Osteocyte (in vitro differentiated cells): Measurements from ENCODE around the gene STARD3. TPM values are rescaled to one million over a fixed set of nuclear protein-coding genes. Genes with fewer than 3 reads are reported as not detected.

ENCODE experiments used
- DNase-seq: peaks from one replicate; pipeline ENCODE4 v3.0.0; 2021; ENCODE audit warnings: mixed read lengths; ENCODE audit not compliant: unreplicated experiment; ENCODE audit errors: extremely low spot score
- H3K27ac Mint-ChIP-seq: one replicate; pipeline ENCODE4 v1.8.0; 2021; ENCODE audit warnings: mild to moderate bottlenecking, mixed read lengths; ENCODE audit not compliant: unreplicated experiment
- H3K27me3 Mint-ChIP-seq: one replicate; pipeline ENCODE4 v1.8.0; 2021; ENCODE audit warnings: mixed read lengths; ENCODE audit not compliant: unreplicated experiment
- H3K36me3 Mint-ChIP-seq: one replicate; pipeline ENCODE4 v1.8.0; 2021; ENCODE audit warnings: mixed read lengths; ENCODE audit not compliant: unreplicated experiment
- H3K4me1 Mint-ChIP-seq: one replicate; pipeline ENCODE4 v1.8.0; 2021; ENCODE audit warnings: mixed read lengths; ENCODE audit not compliant: unreplicated experiment
- H3K4me3 Mint-ChIP-seq: one replicate; pipeline ENCODE4 v1.8.0; 2021; ENCODE audit warnings: mild to moderate bottlenecking, moderate library complexity, mixed read lengths; ENCODE audit not compliant: unreplicated experiment
- H3K9me3 Mint-ChIP-seq: one replicate; pipeline ENCODE4 v1.8.0; 2021; ENCODE audit warnings: mixed read lengths; ENCODE audit not compliant: unreplicated experiment
- total RNA-seq: library from RNA; stranded (reverse); gene quantifications from 2 replicates; pipeline ENCODE4 v1.2.1, GENCODE V29; 2021
- TF ChIP-seq, protein P1 (sequence below): fragments of 200-600 bp; sonication (generic); IDR thresholded peaks from 2 replicates; pipeline ENCODE4 v1.5.0; 2021; ENCODE audit warnings: antibody characterized with exemption, mild to moderate bottlenecking, moderate library complexity

STARD3 gene
- total RNA-seq, 1 donor from 2014 or later, result 68.9 TPM

DNA sequence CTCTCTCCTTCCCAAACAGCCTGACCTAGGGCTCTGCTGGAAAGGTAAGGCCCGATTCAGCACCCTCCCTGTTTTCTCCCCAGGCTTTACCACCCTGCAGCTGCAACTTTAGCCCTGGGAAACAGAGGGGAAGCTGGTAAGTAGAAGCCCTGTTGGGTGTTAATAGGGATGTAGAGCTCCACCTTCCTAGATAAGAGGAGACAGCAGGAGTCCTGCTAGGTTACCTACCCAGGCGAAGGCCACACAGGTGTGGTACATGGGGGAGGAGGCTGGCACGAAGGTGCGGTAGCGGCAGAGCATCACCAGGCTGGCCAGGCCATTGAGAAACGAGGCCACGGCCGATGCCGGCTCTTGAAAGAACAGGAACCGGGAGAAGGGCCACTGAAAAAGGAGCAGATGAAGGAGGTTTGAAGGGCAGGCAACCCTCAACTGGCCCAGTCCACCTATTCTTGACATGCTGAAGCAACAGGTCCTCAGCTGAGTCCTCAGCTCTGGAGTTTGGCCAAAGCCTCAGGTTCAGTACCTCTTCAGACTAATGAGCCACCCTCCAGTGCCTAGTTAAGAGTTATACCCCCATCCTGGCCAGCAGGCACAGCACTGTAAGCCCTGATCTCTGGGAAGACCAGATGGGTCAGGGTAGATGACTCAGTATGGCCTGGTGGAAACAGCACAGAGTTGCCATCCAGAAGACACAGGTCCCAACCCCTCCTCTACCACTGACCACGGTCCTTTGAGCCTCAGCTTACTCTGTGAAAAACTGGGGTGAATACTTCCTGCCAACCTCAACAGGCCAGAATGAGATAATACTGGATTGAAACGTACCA lies 47.6 kb downstream of the STARD3 start:
- no peaks in the 10 kb centered on the region for H3K27me3 Mint-ChIP-seq
- DNase-seq, result no peak
- H3K4me3 Mint-ChIP-seq, result no peak overlapping the region
- TF ChIP-seq, protein P1, sequence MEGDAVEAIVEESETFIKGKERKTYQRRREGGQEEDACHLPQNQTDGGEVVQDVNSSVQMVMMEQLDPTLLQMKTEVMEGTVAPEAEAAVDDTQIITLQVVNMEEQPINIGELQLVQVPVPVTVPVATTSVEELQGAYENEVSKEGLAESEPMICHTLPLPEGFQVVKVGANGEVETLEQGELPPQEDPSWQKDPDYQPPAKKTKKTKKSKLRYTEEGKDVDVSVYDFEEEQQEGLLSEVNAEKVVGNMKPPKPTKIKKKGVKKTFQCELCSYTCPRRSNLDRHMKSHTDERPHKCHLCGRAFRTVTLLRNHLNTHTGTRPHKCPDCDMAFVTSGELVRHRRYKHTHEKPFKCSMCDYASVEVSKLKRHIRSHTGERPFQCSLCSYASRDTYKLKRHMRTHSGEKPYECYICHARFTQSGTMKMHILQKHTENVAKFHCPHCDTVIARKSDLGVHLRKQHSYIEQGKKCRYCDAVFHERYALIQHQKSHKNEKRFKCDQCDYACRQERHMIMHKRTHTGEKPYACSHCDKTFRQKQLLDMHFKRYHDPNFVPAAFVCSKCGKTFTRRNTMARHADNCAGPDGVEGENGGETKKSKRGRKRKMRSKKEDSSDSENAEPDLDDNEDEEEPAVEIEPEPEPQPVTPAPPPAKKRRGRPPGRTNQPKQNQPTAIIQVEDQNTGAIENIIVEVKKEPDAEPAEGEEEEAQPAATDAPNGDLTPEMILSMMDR, result no peak
- H3K36me3 Mint-ChIP-seq, result peaks cover 16% of the 10 kb centered on the region
- H3K9me3 Mint-ChIP-seq, result no peaks in the 10 kb centered on the region
- peaks cover 21% of the 10 kb centered on the region for H3K4me1 Mint-ChIP-seq
- H3K27ac Mint-ChIP-seq, result no peak overlapping the region

DNA sequence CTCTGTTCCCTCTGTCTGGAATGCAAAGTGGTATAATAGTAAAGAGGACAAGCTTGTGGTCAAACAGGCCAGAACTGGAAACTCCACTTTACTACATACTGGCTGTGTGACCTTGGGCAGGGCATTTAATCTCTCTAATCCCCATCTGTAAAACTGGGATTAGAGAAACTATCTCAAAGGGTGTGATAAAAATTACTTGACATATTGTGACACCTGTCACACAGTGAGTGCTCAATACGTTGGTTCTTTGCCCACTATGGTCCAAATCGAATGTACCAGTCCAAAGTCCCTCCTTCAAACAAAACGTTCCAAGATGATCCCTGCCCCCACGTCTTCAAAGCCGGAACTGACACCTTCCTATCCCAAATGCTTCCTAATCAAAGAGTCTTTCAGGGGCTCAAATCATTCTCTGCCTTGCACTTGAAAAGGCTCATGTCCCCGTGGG lies 50.2 kb downstream of the STARD3 start:
- Mint-ChIP-seq H3K27ac (peak overlapping the region; percentile 99), H3K4me3 (peak overlapping the region; percentile 97), H3K27me3 (no peaks in the 10 kb centered on the region), H3K36me3 (peaks cover 9% of the 10 kb centered on the region), H3K4me1 (peaks cover 21% of the 10 kb centered on the region), H3K9me3 (no peaks in the 10 kb centered on the region)
- DNase-seq, result no peak
- TF ChIP-seq, protein P1, result no peak

DNA sequence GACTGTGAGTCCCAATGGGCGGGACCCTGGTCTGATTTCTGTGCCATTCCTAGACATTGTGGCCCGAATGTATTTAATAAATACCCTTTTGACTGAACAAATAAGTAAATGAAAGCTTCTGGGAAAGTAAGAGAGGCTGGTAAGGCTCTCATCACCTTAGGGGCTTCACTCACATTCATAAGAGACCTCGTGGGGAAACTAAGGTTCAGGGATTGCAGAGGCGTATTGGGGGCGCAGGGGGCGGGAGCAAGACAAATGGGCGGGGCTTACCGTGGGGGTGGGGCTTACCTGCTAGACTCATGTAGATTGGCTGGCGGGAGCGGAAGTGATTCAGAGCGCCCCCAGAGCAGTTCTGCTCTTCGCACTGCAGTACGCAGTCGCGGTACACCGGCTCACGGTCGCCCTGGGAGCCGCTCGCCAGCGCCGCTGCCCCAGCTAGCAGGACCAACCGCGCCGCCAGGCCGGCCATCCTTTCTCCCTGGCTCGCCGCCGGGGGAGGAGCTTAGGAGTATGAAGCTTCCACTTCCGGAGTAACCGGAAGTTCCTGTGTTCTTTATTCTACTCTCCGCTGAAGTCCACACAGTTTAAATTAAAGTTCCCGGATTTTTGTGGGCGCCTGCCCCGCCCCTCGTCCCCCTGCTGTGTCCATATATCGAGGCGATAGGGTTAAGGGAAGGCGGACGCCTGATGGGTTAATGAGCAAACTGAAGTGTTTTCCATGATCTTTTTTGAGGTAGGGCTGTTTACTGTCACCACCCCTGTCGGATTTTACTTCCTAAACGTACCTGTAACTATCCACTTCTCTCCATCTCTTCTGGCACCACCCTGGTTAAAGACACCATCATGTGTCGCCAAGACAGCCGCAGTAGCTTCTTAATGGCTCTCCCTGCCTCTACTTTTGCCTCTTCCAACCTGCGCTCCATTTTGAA lies 50.9 kb downstream of the STARD3 start, which contains the start of gene PGAP3:
Gene PGAP3, minus strand, starts transcription at position 512 of the 929 bp plus-strand sequence. Its CDS starts 43 bp downstream, at position 469.
- H3K27me3 Mint-ChIP-seq, result no peaks in the 10 kb centered on the region
- H3K9me3 Mint-ChIP-seq, result no peaks in the 10 kb centered on the region
- DNase-seq, result peak; percentile 94
- peaks cover 21% of the 10 kb centered on the region for H3K4me1 Mint-ChIP-seq
- TF ChIP-seq, protein P1, result no peak
- peak within 1 kb of the TSS; percentile 99 for H3K27ac Mint-ChIP-seq
- H3K4me3 Mint-ChIP-seq, result peak within 1 kb of the TSS; percentile 97
- peaks cover 9% of the 10 kb centered on the region for H3K36me3 Mint-ChIP-seq

GRCh38 chr17:39688475-39688835 lies 51.5 kb downstream of the STARD3 start:
- Mint-ChIP-seq H3K27me3 (no peaks in the 10 kb centered on the region), H3K4me3 (peak overlapping the region; percentile 97), H3K27ac (peak overlapping the region; percentile 99)

More at GRCh38 chr17:39688475-39688835, 51.5 kb downstream of the STARD3 start:
- Mint-ChIP-seq H3K9me3 (no peaks in the 10 kb centered on the region), H3K4me1 (peaks cover 21% of the 10 kb centered on the region), H3K36me3 (peaks cover 5% of the 10 kb centered on the region)
- no peak for DNase-seq
- TF ChIP-seq, protein P1, result no peak
